Gastroesophageal sphincter (tissue), 4 donors: Measurements from ENCODE around the gene VPS35. TPM values are rescaled to one million over a fixed set of nuclear protein-coding genes. Genes with fewer than 3 reads are reported as not detected.

Source experiments
- ATAC-seq: fragments of 150-250 bp; one replicate; pipeline ENCODE4 v1.9.1; 2016; ENCODE audit warnings: mild to moderate bottlenecking, moderate library complexity
- H3K27ac ChIP-seq, 4 donors: fragments of 200-600 bp; sonication (generic) in 3 of 4; 1 replicate in 3 of 4; 2 replicates in 1 of 4; pipeline ENCODE4 v1.5.1; 2016 to 2019
- H3K27me3 ChIP-seq: fragments of 200-600 bp; sonication (generic); one replicate; pipeline ENCODE4 v1.5.1; 2019
- H3K36me3 ChIP-seq, 2 donors: fragments of 200-600 bp; sonication (generic); one replicate each; pipeline ENCODE4 v1.5.1; 2019; ENCODE audit warnings: control low read depth in 1 of 2
- H3K4me1 ChIP-seq, 3 donors: fragments of 200-600 bp; sonication (generic); 1 replicate in 2 of 3; 2 replicates in 1 of 3; pipeline ENCODE4 v1.5.1; 2016 to 2019; ENCODE audit warnings: control low read depth in 2 of 3
- H3K4me3 ChIP-seq, 2 donors: fragments of 200-600 bp; sonication (generic); one replicate each; pipeline ENCODE4 v1.5.1; 2019; ENCODE audit warnings: mild to moderate bottlenecking in 1 of 2, moderate library complexity in 1 of 2
- H3K9me3 ChIP-seq, 3 donors: fragments of 200-600 bp; sonication (generic); one replicate each; pipeline ENCODE4 v1.5.1; 2017 to 2019; ENCODE audit warnings: control low read depth in 2 of 3
- CTCF ChIP-seq, 4 experiments: fragments of 200-600 bp in 2 of 4; fragments of 450-650 bp in 2 of 4; sonication (generic) in 1 of 4; IDR thresholded peaks; one replicate each; pipeline ENCODE4 v1.5.1; 2017 to 2019; ENCODE audit warnings: antibody characterized with exemption in 4 of 4, mild to moderate bottlenecking in 2 of 4, moderate library complexity in 2 of 4
- EP300 ChIP-seq: sonication (generic); formaldehyde crosslinking; IDR thresholded peaks from one replicate; pipeline ENCODE4 v1.6.1; 2017; ENCODE audit warnings: antibody characterized with exemption, mild to moderate bottlenecking
- POLR2A ChIP-seq, 2 donors: fragments of 450-650 bp; IDR thresholded peaks; one replicate each; pipeline ENCODE4 v1.6.1; 2017; ENCODE audit warnings: antibody characterized with exemption in 2 of 2, mild to moderate bottlenecking in 2 of 2, moderate library complexity in 1 of 2
- POLR2AphosphoS5 ChIP-seq: sonication (generic); formaldehyde crosslinking; IDR thresholded peaks from one replicate; pipeline ENCODE4 v1.6.1; 2017; ENCODE audit warnings: antibody characterized with exemption
- WGBS, 2 donors: methylation state at CpG; one replicate each; pipeline ENCODE4 v1.1.5; 2018; ENCODE audit warnings: low coverage in 1 of 2; 5-methylcytosine and 5-hydroxymethylcytosine counted together
- total RNA-seq, 4 donors: library from RNA; depleted of rRNA; stranded (reverse); fragments of >200 nt; gene quantifications; one replicate each; pipeline ENCODE4 v1.1.0, GENCODE V29; 2016

The VPS35 gene
- 100 to 1,000 TPM in 1 of 4 donors, 10 to 100 TPM in 3; 76.6 to 119 (median 91.7) TPM for total RNA-seq

DNA sequence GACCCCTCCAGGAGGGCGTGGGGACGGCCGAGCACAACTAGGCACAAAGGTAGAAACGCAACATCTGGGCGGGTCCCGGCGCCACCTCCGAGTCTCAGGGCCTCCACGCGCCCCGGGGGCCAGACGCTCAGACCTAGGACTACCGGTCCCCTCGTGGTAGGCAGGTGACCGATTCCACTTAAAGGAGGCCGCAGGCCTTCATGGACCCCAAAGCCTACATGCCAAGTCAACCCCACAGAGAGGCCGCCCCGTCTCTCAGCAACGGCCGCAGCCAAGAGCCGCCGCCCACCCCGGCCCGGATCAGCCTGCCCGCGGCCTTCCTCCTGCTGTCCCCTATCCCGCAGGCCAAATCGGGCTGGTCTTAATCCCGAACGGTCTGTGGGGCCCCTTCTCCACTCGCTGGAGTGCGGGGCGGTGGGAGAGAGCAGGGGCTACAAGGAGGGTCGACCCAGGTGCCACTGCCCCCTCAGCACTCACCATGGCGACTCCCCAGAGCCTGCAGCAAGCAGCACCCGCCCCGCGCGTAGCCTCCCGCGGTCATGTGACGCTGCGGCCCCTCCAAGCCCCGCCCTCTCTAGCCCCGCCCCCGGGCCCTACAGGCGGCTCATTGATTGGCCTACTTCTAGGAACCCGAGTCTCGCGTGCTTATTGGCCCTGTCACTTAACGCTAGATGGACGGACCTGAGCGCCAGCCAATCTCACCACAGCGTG, at the start of gene VPS35:
TSS of gene VPS35 (minus strand) at position 525 of the 711 bp plus-strand sequence. CDS start at position 480, 45 bp downstream.
- peak; percentile 99 for ATAC-seq
- peaks cover 0 to 50% (median 21%) of the 10 kb centered on the region in 3 donors for H3K4me1 ChIP-seq
- WGBS, 2 donors = no CpG with 5 or more reads among the region's 54 CpGs
- H3K27ac ChIP-seq = peak within 1 kb of the TSS; percentile 56 to 95 (median 90)
- H3K36me3 ChIP-seq = no peaks in the 10 kb centered on the region
- no peaks in the 10 kb centered on the region for H3K27me3 ChIP-seq
- peak; percentile 56 to 72 for TF ChIP-seq POLR2A (IDR thresholded peaks at IDR 0.05)
- no peak for TF ChIP-seq EP300
- TF ChIP-seq POLR2AphosphoS5 = peak; percentile 57
- TF ChIP-seq CTCF (IDR thresholded peaks at IDR 0.05) = no peak
- H3K4me3 ChIP-seq = peak within 1 kb of the TSS; percentile 80 to 82
- H3K9me3 ChIP-seq = no peaks in the 10 kb centered on the region

GRCh38 chr16:46737621-46738214, 48.7 kb upstream of the VPS35 start:
- Histone ChIP-seq H3K27ac (no peak overlapping the region), H3K9me3 (no peaks in the 10 kb centered on the region), H3K4me3 (no peak overlapping the region), H3K4me1 (no peaks in the 10 kb centered on the region), H3K27me3 (no peaks in the 10 kb centered on the region), H3K36me3 (no peaks in the 10 kb centered on the region)
- WGBS, 2 donors = 60 to 67% methylated on average over 1 to 3 of the region's 14 CpGs
- no peak for TF ChIP-seq EP300
- TF ChIP-seq POLR2AphosphoS5 = no peak
- no peak for TF ChIP-seq POLR2A (IDR thresholded peaks at IDR 0.05)
- no peak for TF ChIP-seq CTCF (IDR thresholded peaks at IDR 0.05)
- ATAC-seq = no peak

DNA sequence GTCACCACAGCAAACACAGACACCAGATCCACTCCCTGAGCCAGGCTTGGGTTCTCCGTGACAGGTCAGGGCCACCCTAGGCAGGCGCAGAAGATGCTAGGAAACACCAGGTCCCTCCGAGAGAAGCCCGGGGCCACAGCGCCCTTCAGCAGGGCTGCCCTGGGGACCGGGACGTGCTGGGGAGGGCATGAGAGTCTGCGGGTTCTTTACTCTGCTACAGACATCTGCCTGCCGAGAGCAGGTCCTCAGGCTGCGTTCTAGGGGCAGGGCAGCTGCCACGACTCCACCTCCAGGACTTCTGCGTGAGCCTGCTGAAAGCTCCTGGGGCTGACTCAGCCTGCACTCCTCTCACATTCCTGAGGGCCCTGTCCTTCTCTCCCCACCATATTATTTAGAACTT, 47.7 kb upstream of the VPS35 start:
- Histone ChIP-seq H3K4me3 (no peak overlapping the region), H3K4me1 (no peaks in the 10 kb centered on the region), H3K27me3 (no peaks in the 10 kb centered on the region), H3K36me3 (no peaks in the 10 kb centered on the region), H3K27ac (no peak overlapping the region), H3K9me3 (no peaks in the 10 kb centered on the region)
- WGBS, 2 donors = 61% methylated on average over 5 of the region's 12 CpGs; no CpG with 5 or more reads in 1 of the 2 donors
- no peak for TF ChIP-seq POLR2AphosphoS5
- TF ChIP-seq EP300 = no peak
- no peak for TF ChIP-seq CTCF (IDR thresholded peaks at IDR 0.05)
- no peak for TF ChIP-seq POLR2A (IDR thresholded peaks at IDR 0.05)
- ATAC-seq = no peak

GRCh38 chr16:46733319-46733830, 44.4 kb upstream of the VPS35 start:
- ATAC-seq = no peak
- TF ChIP-seq CTCF (IDR thresholded peaks at IDR 0.05) (no peak), POLR2A (IDR thresholded peaks at IDR 0.05) (no peak), EP300 (no peak)
- Histone ChIP-seq H3K36me3 (no peaks in the 10 kb centered on the region), H3K27ac (no peak overlapping the region), H3K4me3 (no peak overlapping the region), H3K27me3 (no peaks in the 10 kb centered on the region), H3K9me3 (no peaks in the 10 kb centered on the region), H3K4me1 (no peaks in the 10 kb centered on the region)
- WGBS, 2 donors = 61 to 69% methylated on average over 3 to 6 of the region's 9 CpGs

DNA sequence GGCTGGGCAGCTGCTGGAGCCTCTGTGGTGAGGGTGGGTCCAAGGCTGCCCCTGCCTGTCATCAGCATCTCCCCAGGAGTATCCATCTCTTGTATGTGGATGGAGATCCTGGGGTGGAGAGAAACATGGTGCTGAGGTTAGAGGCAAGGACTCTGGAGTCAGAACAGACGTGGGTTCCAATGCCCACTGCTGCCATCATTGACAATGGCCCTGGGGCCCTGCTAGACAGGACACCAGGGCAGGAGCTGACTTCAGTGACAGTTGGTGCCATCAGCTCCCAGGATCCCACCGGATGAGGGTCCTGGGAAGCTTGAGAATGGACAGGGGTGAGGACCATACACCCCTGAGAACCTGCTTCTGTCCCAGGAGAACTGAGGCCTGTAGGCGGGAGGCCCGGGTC, 43.6 kb upstream of the VPS35 start:
- H3K27ac ChIP-seq = no peak overlapping the region
- WGBS, 2 donors = 83% methylated on average over 1 of the region's 4 CpGs; no CpG with 5 or more reads in 1 of the 2 donors
- no peak for TF ChIP-seq CTCF (IDR thresholded peaks at IDR 0.05)
- no peak for TF ChIP-seq EP300
- no peak for TF ChIP-seq POLR2A (IDR thresholded peaks at IDR 0.05)
- TF ChIP-seq POLR2AphosphoS5 = no peak
- no peaks in the 10 kb centered on the region for H3K4me1 ChIP-seq
- ATAC-seq = no peak
- H3K36me3 ChIP-seq = no peaks in the 10 kb centered on the region
- H3K4me3 ChIP-seq = no peak overlapping the region
- H3K9me3 ChIP-seq = no peaks in the 10 kb centered on the region
- H3K27me3 ChIP-seq = no peaks in the 10 kb centered on the region
